ENCODE results near the gene IGFL4.

Gene IGFL4

GRCh38 chr19:46043519-46043918, 2.7 kb upstream of the IGFL4 start:
- Histone ChIP-seq H3K27ac (ENCODE audit: low read depth, low read length, poor library complexity, severe bottlenecking) (no peak overlapping the region), H3K36me3 (ENCODE audit: insufficient read depth, low read length) (no peaks in the 10 kb centered on the region), H3K4me3 (ENCODE audit: low read depth, low read length, poor library complexity, severe bottlenecking) (no peak overlapping the region), H3K4me1 (ENCODE audit: insufficient read depth, low read length, severe bottlenecking) (no peaks in the 10 kb centered on the region), H3K27me3 (ENCODE audit: insufficient read depth, low read length) (0 out of 2 replicates have a peak, but pooled peaks cover 4% of the 10 kb centered on the region), H3K9me3 (ENCODE audit: low read length) (no peaks in the 10 kb centered on the region), H3F3A (ENCODE audit: insufficient read depth, low read length) (no peaks in the 10 kb centered on the region), H2AFZ (ENCODE audit: low read length) (no peak overlapping the region), H3K9ac (ENCODE audit: low read length) (no peak overlapping the region), H4K20me1 (ENCODE audit: insufficient read depth, low read length) (no peaks in the 10 kb centered on the region), H3K79me2 (ENCODE audit: insufficient read depth, low read length) (no peaks in the 10 kb centered on the region), H3K9me2 (ENCODE audit: low read depth, low read length) (no peaks in the 10 kb centered on the region), H3K4me2 (ENCODE audit: low read length) (no peak overlapping the region)
- TF ChIP-seq EZH2 (IDR thresholded peaks at IDR 0.05; ENCODE audit: borderline replicate concordance, low read length) (no peak), CTCF (IDR thresholded peaks at IDR 0.05; ENCODE audit: low read length) (no peak)

GRCh38 chr19:46042252-46042883, 1.6 kb upstream of the IGFL4 start:
- Histone ChIP-seq H3K4me1 (ENCODE audit: insufficient read depth, low read length, severe bottlenecking) (no peaks in the 10 kb centered on the region), H3K36me3 (ENCODE audit: insufficient read depth, low read length) (no peaks in the 10 kb centered on the region), H3K9me3 (ENCODE audit: low read length) (no peaks in the 10 kb centered on the region), H3K4me3 (ENCODE audit: low read depth, low read length, poor library complexity, severe bottlenecking) (no peak overlapping the region), H3K9me2 (ENCODE audit: low read depth, low read length) (no peaks in the 10 kb centered on the region), H2AFZ (ENCODE audit: low read length) (no peak overlapping the region), H3F3A (ENCODE audit: insufficient read depth, low read length) (no peaks in the 10 kb centered on the region), H4K20me1 (ENCODE audit: insufficient read depth, low read length) (no peaks in the 10 kb centered on the region), H3K27me3 (ENCODE audit: insufficient read depth, low read length) (0 out of 2 replicates have a peak, but pooled peaks cover 6% of the 10 kb centered on the region), H3K79me2 (ENCODE audit: insufficient read depth, low read length) (no peaks in the 10 kb centered on the region), H3K27ac (ENCODE audit: low read depth, low read length, poor library complexity, severe bottlenecking) (no peak overlapping the region), H3K4me2 (ENCODE audit: low read length) (no peak overlapping the region), H3K9ac (ENCODE audit: low read length) (no peak overlapping the region)
- TF ChIP-seq EZH2 (IDR thresholded peaks at IDR 0.05; ENCODE audit: borderline replicate concordance, low read length) (no peak), CTCF (IDR thresholded peaks at IDR 0.05; ENCODE audit: low read length) (no peak)

GRCh38 chr19:46040125-46040524, 677 bp downstream of the IGFL4 start:
- no peak overlapping the region for H3K27ac ChIP-seq (ENCODE audit: low read depth, low read length, poor library complexity, severe bottlenecking)
- H3K79me2 ChIP-seq (ENCODE audit: insufficient read depth, low read length), result no peaks in the 10 kb centered on the region

More at GRCh38 chr19:46040125-46040524, 677 bp downstream of the IGFL4 start:
- H3K4me2 ChIP-seq (ENCODE audit: low read length), result no peak overlapping the region
- no peak overlapping the region for H3K9ac ChIP-seq (ENCODE audit: low read length)
- H4K20me1 ChIP-seq (ENCODE audit: insufficient read depth, low read length), result no peaks in the 10 kb centered on the region
- H3K4me3 ChIP-seq (ENCODE audit: low read depth, low read length, poor library complexity, severe bottlenecking), result no peak overlapping the region
- 0 out of 2 replicates have a peak, but pooled peaks cover 7% of the 10 kb centered on the region for H3K27me3 ChIP-seq (ENCODE audit: insufficient read depth, low read length)
- H3K9me3 ChIP-seq (ENCODE audit: low read length), result no peaks in the 10 kb centered on the region
- TF ChIP-seq CTCF (IDR thresholded peaks at IDR 0.05; ENCODE audit: low read length) (no peak), EZH2 (IDR thresholded peaks at IDR 0.05; ENCODE audit: borderline replicate concordance, low read length) (no peak)
- H3F3A ChIP-seq (ENCODE audit: insufficient read depth, low read length), result no peaks in the 10 kb centered on the region
- no peaks in the 10 kb centered on the region for H3K4me1 ChIP-seq (ENCODE audit: insufficient read depth, low read length, severe bottlenecking)
- H3K36me3 ChIP-seq (ENCODE audit: insufficient read depth, low read length), result no peaks in the 10 kb centered on the region
- H2AFZ ChIP-seq (ENCODE audit: low read length), result no peak overlapping the region
- H3K9me2 ChIP-seq (ENCODE audit: low read depth, low read length), result no peaks in the 10 kb centered on the region

Measured in OCI-LY1 (cell line).